ENCODE results near the gene LRP8. TPM values are rescaled to one million over a fixed set of nuclear protein-coding genes. Genes with fewer than 3 reads are reported as not detected.

LRP8 gene
- total RNA-seq, 1 experiment from 2014 or later: 28.6 TPM

DNA sequence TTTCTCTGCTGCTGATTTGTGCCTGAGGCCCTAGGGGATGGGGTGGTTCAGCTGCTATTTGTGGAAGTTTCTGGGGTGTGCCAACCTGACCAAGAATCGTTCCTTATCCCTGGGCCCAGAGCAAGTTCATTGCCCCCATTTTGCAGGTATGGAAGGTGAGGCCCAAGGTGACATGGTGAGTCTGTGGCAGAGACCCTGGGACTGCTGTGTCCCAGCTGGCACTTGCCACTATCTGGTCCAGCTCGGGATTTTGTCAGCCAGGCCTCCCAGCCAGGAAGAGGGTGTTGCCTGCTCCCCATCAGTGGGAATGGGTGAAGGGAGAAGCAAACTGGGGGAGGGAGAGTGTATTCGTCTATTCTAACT lies 18.9 kb upstream of the LRP8 start:
- no peak overlapping the region for H3K27ac ChIP-seq (ENCODE audit: low read length)
- in situ Hi-C loops (cut with HindIII; ENCODE audit: low pct_unique_long_range_greater_than_20kb, low sequenced_read_pairs) (no loop called here), intact Hi-C loops (cut with micrococcal nuclease; ENCODE audit: unreplicated experiment) (no loop called here)
- H3K27me3 ChIP-seq (ENCODE audit: control insufficient read depth, insufficient read depth, low read length): no peaks in the 10 kb centered on the region
- no peak for ATAC-seq
- DNase-seq (ENCODE audit: low read depth, low spot score): no peak
- POLR2A ChIA-PET: no interaction called here
- no TSS peak for BruUV-seq (replicated peaks)
- H3K9me3 ChIP-seq (ENCODE audit: control insufficient read depth, insufficient read depth, low read depth, low read length): no peaks in the 10 kb centered on the region
- CTCF ChIA-PET: no interaction called here
- TF ChIP-seq POLR2AphosphoS5 (IDR thresholded peaks at IDR 0.05; ENCODE audit: low read depth, low read length) (no peak), SIN3A (IDR thresholded peaks at IDR 0.05; ENCODE audit: borderline replicate concordance, insufficient read depth, low read depth, low read length) (no peak), TCF7L2 (IDR thresholded peaks at IDR 0.05; ENCODE audit: low read depth, low read length) (no peak)
- TF ChIP-seq, protein P1, sequence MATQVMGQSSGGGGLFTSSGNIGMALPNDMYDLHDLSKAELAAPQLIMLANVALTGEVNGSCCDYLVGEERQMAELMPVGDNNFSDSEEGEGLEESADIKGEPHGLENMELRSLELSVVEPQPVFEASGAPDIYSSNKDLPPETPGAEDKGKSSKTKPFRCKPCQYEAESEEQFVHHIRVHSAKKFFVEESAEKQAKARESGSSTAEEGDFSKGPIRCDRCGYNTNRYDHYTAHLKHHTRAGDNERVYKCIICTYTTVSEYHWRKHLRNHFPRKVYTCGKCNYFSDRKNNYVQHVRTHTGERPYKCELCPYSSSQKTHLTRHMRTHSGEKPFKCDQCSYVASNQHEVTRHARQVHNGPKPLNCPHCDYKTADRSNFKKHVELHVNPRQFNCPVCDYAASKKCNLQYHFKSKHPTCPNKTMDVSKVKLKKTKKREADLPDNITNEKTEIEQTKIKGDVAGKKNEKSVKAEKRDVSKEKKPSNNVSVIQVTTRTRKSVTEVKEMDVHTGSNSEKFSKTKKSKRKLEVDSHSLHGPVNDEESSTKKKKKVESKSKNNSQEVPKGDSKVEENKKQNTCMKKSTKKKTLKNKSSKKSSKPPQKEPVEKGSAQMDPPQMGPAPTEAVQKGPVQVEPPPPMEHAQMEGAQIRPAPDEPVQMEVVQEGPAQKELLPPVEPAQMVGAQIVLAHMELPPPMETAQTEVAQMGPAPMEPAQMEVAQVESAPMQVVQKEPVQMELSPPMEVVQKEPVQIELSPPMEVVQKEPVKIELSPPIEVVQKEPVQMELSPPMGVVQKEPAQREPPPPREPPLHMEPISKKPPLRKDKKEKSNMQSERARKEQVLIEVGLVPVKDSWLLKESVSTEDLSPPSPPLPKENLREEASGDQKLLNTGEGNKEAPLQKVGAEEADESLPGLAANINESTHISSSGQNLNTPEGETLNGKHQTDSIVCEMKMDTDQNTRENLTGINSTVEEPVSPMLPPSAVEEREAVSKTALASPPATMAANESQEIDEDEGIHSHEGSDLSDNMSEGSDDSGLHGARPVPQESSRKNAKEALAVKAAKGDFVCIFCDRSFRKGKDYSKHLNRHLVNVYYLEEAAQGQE (IDR thresholded peaks at IDR 0.05; ENCODE audit: insufficient read depth in 1 of 2, low read depth in 2 of 2, low read length in 1 of 2): no peak
- TF ChIP-seq, protein P2, sequence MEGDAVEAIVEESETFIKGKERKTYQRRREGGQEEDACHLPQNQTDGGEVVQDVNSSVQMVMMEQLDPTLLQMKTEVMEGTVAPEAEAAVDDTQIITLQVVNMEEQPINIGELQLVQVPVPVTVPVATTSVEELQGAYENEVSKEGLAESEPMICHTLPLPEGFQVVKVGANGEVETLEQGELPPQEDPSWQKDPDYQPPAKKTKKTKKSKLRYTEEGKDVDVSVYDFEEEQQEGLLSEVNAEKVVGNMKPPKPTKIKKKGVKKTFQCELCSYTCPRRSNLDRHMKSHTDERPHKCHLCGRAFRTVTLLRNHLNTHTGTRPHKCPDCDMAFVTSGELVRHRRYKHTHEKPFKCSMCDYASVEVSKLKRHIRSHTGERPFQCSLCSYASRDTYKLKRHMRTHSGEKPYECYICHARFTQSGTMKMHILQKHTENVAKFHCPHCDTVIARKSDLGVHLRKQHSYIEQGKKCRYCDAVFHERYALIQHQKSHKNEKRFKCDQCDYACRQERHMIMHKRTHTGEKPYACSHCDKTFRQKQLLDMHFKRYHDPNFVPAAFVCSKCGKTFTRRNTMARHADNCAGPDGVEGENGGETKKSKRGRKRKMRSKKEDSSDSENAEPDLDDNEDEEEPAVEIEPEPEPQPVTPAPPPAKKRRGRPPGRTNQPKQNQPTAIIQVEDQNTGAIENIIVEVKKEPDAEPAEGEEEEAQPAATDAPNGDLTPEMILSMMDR (IDR thresholded peaks at IDR 0.05): no peak
- no peaks in the 10 kb centered on the region for H3K4me1 ChIP-seq (ENCODE audit: control insufficient read depth, insufficient read depth, low read length)
- H3K36me3 ChIP-seq (ENCODE audit: control insufficient read depth, insufficient read depth, low read length): no peaks in the 10 kb centered on the region
- no peak overlapping the region for H3K4me3 ChIP-seq (ENCODE audit: low read depth in 2 of 2, low read length in 2 of 2)

DNA sequence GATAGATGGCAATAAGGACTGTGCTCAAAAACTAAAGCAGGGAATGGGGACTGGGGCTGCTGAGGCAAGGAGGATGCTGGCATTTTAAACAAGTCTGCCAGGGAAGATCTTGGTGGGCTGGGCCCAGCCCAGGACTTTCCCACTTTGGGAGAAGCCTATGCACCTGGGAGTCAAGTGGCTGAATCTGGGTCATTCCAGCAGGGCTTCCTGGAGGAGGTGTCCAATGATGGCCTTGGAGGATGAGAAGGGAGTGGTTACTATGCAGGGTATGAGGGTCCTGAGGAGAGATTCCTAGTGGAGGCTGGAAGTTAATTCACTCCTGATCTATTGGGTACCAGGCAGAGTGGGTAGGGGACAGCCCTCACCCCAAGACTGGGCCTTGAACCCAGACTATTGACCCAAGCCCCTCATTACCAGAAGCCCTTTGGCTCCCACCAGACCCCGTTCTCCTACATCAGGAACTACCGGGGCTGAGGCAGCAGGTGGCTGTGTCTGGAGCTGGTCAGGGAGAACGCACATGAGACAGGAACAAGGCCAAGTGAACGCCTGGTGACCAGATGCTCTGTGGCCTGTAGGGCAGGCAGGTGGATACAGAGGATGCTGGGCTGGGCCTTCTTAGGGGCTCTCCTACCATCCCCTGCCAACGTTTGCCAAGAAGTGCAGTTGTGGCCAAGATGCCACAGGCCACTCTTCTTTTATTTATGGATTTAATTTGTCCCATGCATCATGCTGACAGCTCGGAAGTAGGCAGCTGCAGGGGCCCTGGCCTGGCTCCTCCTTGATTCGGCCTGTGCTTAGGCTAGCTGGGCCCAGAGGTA lies 18.3 kb upstream of the LRP8 start:
- intact Hi-C loops (cut with micrococcal nuclease; ENCODE audit: unreplicated experiment) (no loop called here), in situ Hi-C loops (cut with HindIII; ENCODE audit: low pct_unique_long_range_greater_than_20kb, low sequenced_read_pairs) (no loop called here)
- H3K4me1 ChIP-seq (ENCODE audit: control insufficient read depth, insufficient read depth, low read length): no peaks in the 10 kb centered on the region
- H3K27ac ChIP-seq (ENCODE audit: low read length): no peak overlapping the region
- DNase-seq (ENCODE audit: low read depth, low spot score): no peak
- H3K27me3 ChIP-seq (ENCODE audit: control insufficient read depth, insufficient read depth, low read length): no peaks in the 10 kb centered on the region
- no peak for ATAC-seq
- H3K4me3 ChIP-seq (ENCODE audit: low read depth in 2 of 2, low read length in 2 of 2): no peak overlapping the region
- ChIA-PET CTCF (no interaction called here), POLR2A (no interaction called here)
- BruUV-seq (replicated peaks): no TSS peak
- TF ChIP-seq POLR2AphosphoS5 (IDR thresholded peaks at IDR 0.05; ENCODE audit: low read depth, low read length) (no peak), TCF7L2 (IDR thresholded peaks at IDR 0.05; ENCODE audit: low read depth, low read length) (no peak), SIN3A (IDR thresholded peaks at IDR 0.05; ENCODE audit: borderline replicate concordance, insufficient read depth, low read depth, low read length) (no peak)
- TF ChIP-seq, protein P2 (IDR thresholded peaks at IDR 0.05): no peak
- TF ChIP-seq, protein P1 (IDR thresholded peaks at IDR 0.05; ENCODE audit: insufficient read depth in 1 of 2, low read depth in 2 of 2, low read length in 1 of 2): no peak
- no peaks in the 10 kb centered on the region for H3K9me3 ChIP-seq (ENCODE audit: control insufficient read depth, insufficient read depth, low read depth, low read length)
- H3K36me3 ChIP-seq (ENCODE audit: control insufficient read depth, insufficient read depth, low read length): no peaks in the 10 kb centered on the region
